Keratinocyte (primary cell): ENCODE data around the gene METTL3. TPM values are rescaled to one million over a fixed set of nuclear protein-coding genes. Genes with fewer than 3 reads are reported as not detected.
A peak's percentile ranks its signal among the peaks of the same experiment; 100 is the strongest.

Source experiments
- DNase-seq: peaks from one replicate; pipeline ENCODE4 v3.0.0-alpha.2; 2011; ENCODE audit warnings: low read depth, missing footprints, low spot score
- FAIRE-seq: peaks from 2 replicates; lab custom pipeline; 2011; peaks lifted over from hg19 to GRCh38; lab: Jason Lieb, UNC
- H2AFZ ChIP-seq: 2 replicates; pipeline ENCODE4 v1.6.0; 2012; ENCODE audit warnings: low read length, control low read depth, inconsistent platforms; ENCODE audit not compliant: control insufficient read depth
- H3K27ac ChIP-seq: 2 replicates; pipeline ENCODE4 v1.5.1; 2011; ENCODE audit warnings: low read length; ENCODE audit not compliant: control insufficient read depth, insufficient read depth
- H3K27me3 ChIP-seq: 3 replicates; pipeline ENCODE4 v1.6.0; 2011; ENCODE audit warnings: low read length; ENCODE audit not compliant: control insufficient read depth, insufficient read depth; ENCODE audit errors: extremely low read depth
- H3K36me3 ChIP-seq, 2 experiments: 2 replicates in 1 of 2; 3 replicates in 1 of 2; pipeline ENCODE4 v1.5.1; 2011; ENCODE audit warnings: low read length in 2 of 2, mild to moderate bottlenecking in 1 of 2; ENCODE audit not compliant: control insufficient read depth in 2 of 2, insufficient read depth in 2 of 2; ENCODE audit errors: extremely low read depth in 1 of 2
- H3K4me1 ChIP-seq: 3 replicates; pipeline ENCODE4 v1.5.1; 2011; ENCODE audit warnings: low read length; ENCODE audit not compliant: control insufficient read depth, insufficient read depth; ENCODE audit errors: extremely low read depth
- H3K4me2 ChIP-seq: 3 replicates; pipeline ENCODE4 v1.6.0; 2011; ENCODE audit warnings: low read depth, low read length; ENCODE audit not compliant: control insufficient read depth, insufficient read depth; ENCODE audit errors: extremely low read depth
- H3K4me3 ChIP-seq, 3 experiments: fragments of 200-600 bp in 1 of 3; sonication (generic) in 1 of 3; 2 replicates in 2 of 3; 3 replicates in 1 of 3; pipeline ENCODE4 v1.5.1; 2011 to 2016; ENCODE audit warnings: low read length in 3 of 3, mild to moderate bottlenecking in 3 of 3, control low read depth in 2 of 3, inconsistent platforms in 1 of 3, low read depth in 1 of 3, mixed read lengths in 1 of 3, mixed run types in 1 of 3, moderate library complexity in 1 of 3; ENCODE audit not compliant: control insufficient read depth in 2 of 3, insufficient read depth in 2 of 3; ENCODE audit errors: extremely low read depth in 1 of 3
- H3K79me2 ChIP-seq: 2 replicates; pipeline ENCODE4 v1.6.0; 2012; ENCODE audit warnings: low read length; ENCODE audit not compliant: control insufficient read depth, insufficient read depth
- H3K9ac ChIP-seq: 3 replicates; pipeline ENCODE4 v1.6.0; 2011; ENCODE audit warnings: low read length; ENCODE audit not compliant: control insufficient read depth, insufficient read depth; ENCODE audit errors: extremely low read depth
- H3K9me1 ChIP-seq: 3 replicates; pipeline ENCODE4 v1.6.0; 2011; ENCODE audit warnings: low read length; ENCODE audit not compliant: control insufficient read depth, insufficient read depth; ENCODE audit errors: extremely low read depth
- H3K9me3 ChIP-seq: 2 replicates; pipeline ENCODE4 v1.5.1; 2012; ENCODE audit warnings: low read depth, low read length; ENCODE audit not compliant: control insufficient read depth
- H4K20me1 ChIP-seq: 3 replicates; pipeline ENCODE4 v1.6.0; 2011; ENCODE audit warnings: low read length; ENCODE audit not compliant: control insufficient read depth, insufficient read depth; ENCODE audit errors: extremely low read depth
- EZH2 ChIP-seq: IDR thresholded peaks from one replicate; pipeline ENCODE4 v1.6.1; 2012; ENCODE audit warnings: inconsistent platforms, mild to moderate bottlenecking, low read length, moderate library complexity
- dilution Hi-C: fragments of 300-500 bp; cut with MboI; formaldehyde crosslinking; loops from one replicate; pipeline ENCODE4 v1.7.0; 2020; ENCODE audit warnings: low sequenced_read_pairs; ENCODE audit not compliant: extremely low pct_ligation_motif_present
- polyA plus RNA-seq, 5 experiments: library from polyadenylated mRNA; depleted of rRNA in 3 of 5; stranded (reverse) in 3 of 5; stranded (forward) in 1 of 5; unstranded in 1 of 5; fragments of >200 nt; gene quantifications; 1 replicate in 1 of 5; 2 replicates in 3 of 5; 3 replicates in 1 of 5; pipeline versions ENCODE4 v1.2.1 to v1.2.3, GENCODE V29; 2011 to 2012; ENCODE audit warnings: missing spikeins in 2 of 5, low read depth in 1 of 5, low replicate concordance in 1 of 5
- TF ChIP-seq, protein P1 (sequence below), 3 experiments: IDR thresholded peaks in 1 of 3; conservative IDR thresholded peaks in 1 of 3; optimal IDR thresholded peaks in 1 of 3; 2 replicates in 2 of 3; 3 replicates in 1 of 3; pipeline versions ENCODE3 to v1.5.1; 2011; ENCODE audit warnings: low read length in 3 of 3, mild to moderate bottlenecking in 3 of 3, moderate library complexity in 2 of 3, control low read depth in 1 of 3, inconsistent platforms in 1 of 3; ENCODE audit not compliant: insufficient read depth in 2 of 3; ENCODE audit errors: extremely low read depth in 1 of 3

Gene METTL3
- polyA plus RNA-seq, 1 donor (not counting 4 experiments of a cell fraction or from before 2014, with no cell fraction given) = 99.7 TPM

DNA sequence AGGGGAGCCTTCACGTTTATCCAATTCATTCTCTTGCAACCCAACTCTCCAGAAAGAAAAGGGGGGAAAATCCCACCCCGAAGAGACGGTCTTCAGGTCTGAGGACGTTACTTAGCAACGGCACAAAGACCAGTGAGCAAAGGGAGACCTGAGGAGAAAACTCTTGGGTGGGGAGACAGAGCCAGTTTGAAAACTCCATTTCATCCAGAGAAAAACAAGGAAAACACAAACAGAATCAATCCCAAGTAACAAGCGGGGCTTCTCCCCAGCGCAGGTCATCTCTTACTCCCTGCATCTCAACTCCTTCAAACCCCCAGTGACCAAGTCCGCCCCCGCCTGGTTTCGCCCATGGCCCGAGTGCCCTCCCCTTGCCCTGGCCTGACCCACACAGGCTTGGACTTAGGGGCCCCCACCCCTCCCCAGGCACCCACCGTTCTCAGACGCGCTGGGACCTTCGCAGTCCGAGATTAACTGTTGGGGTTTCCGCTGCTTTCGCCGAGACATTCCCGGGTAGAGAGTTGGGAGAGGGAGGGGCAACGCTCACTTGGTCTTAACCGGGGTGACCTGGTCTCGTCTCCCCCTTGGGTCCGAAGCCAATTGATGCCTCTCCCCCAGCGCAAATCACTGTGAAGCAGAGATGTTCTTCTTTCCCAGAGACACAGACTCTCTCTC is 25.4 kb upstream of the METTL3 start:
- Histone ChIP-seq H3K4me1 (peaks cover 5% of the 10 kb centered on the region), H3K36me3 (no peaks in the 10 kb centered on the region), H3K4me2 (peak overlapping the region; percentile 56), H3K27me3 (peaks cover 21% of the 10 kb centered on the region), H2AFZ (peak overlapping the region; percentile 39), H3K27ac (no peak overlapping the region), H4K20me1 (no peaks in the 10 kb centered on the region), H3K9ac (no peak overlapping the region), H3K9me1 (no peaks in the 10 kb centered on the region), H3K9me3 (no peaks in the 10 kb centered on the region), H3K4me3 (peak overlapping the region in 1 of 3 experiments; percentile 18), H3K79me2 (no peaks in the 10 kb centered on the region)
- FAIRE-seq = no peak
- DNase-seq = no peak
- dilution Hi-C loops = no loop called here
- peak; percentile 6 for TF ChIP-seq EZH2
- TF ChIP-seq, protein P1, sequence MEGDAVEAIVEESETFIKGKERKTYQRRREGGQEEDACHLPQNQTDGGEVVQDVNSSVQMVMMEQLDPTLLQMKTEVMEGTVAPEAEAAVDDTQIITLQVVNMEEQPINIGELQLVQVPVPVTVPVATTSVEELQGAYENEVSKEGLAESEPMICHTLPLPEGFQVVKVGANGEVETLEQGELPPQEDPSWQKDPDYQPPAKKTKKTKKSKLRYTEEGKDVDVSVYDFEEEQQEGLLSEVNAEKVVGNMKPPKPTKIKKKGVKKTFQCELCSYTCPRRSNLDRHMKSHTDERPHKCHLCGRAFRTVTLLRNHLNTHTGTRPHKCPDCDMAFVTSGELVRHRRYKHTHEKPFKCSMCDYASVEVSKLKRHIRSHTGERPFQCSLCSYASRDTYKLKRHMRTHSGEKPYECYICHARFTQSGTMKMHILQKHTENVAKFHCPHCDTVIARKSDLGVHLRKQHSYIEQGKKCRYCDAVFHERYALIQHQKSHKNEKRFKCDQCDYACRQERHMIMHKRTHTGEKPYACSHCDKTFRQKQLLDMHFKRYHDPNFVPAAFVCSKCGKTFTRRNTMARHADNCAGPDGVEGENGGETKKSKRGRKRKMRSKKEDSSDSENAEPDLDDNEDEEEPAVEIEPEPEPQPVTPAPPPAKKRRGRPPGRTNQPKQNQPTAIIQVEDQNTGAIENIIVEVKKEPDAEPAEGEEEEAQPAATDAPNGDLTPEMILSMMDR (optimal IDR thresholded peaks at IDR 0.05 in 1 of 3, IDR thresholded peaks at IDR 0.05 in 1 of 3, conservative IDR thresholded peaks at IDR 0.05 in 1 of 3; ENCODE audit: extremely low read depth in 1 of 3, insufficient read depth in 2 of 3, low read length in 3 of 3) = no peak

GRCh38 chr14:21535545-21536417 is 24.6 kb upstream of the METTL3 start:
- Histone ChIP-seq H3K9me1 (no peaks in the 10 kb centered on the region), H3K9me3 (no peaks in the 10 kb centered on the region), H3K4me2 (peak overlapping the region; percentile 56), H3K4me3 (no peak overlapping the region), H3K9ac (no peak overlapping the region), H2AFZ (no peak overlapping the region), H4K20me1 (no peaks in the 10 kb centered on the region), H3K4me1 (peaks cover 6% of the 10 kb centered on the region), H3K79me2 (no peaks in the 10 kb centered on the region), H3K36me3 (no peaks in the 10 kb centered on the region), H3K27ac (no peak overlapping the region), H3K27me3 (peaks cover 21% of the 10 kb centered on the region)
- dilution Hi-C loops = no loop called here
- DNase-seq = no peak
- TF ChIP-seq, protein P1 (optimal IDR thresholded peaks at IDR 0.05 in 1 of 3, IDR thresholded peaks at IDR 0.05 in 1 of 3, conservative IDR thresholded peaks at IDR 0.05 in 1 of 3; ENCODE audit: extremely low read depth in 1 of 3, insufficient read depth in 2 of 3, low read length in 3 of 3) = no peak
- no peak for TF ChIP-seq EZH2
- no peak for FAIRE-seq
